ENCODE results near the gene SMIM1. TPM values are rescaled to one million over a fixed set of nuclear protein-coding genes. Genes with fewer than 3 reads are reported as not detected.

The SMIM1 gene
- total and polyA plus RNA-seq, 9 of the 15 experiments (the other 6 are each of a cell fraction or from before 2014, with no cell fraction given), result 2.3 to 125 (median 24.3) TPM

GRCh38 chr1:3772027-3772714 lies 378 bp upstream of the SMIM1 start (continued):
- 0 out of 6 replicates have a peak, but pooled peaks of 1 of the 3 experiments have one; percentile 47 for TF ChIP-seq ZBTB11 (CRISPR knock-in tag; IDR thresholded peaks at IDR 0.05)
- peak; percentile 50; the same call in 1 of the 2 replicates for TF ChIP-seq EGR1 (conservative IDR thresholded peaks at IDR 0.05)
- TF ChIP-seq MYC (IDR thresholded peaks at IDR 0.05; ENCODE audit: low read depth, low read length), result peak; percentile 86
- no peak for TF ChIP-seq MYC (CRISPR knock-in tag; IDR thresholded peaks at IDR 0.05; ENCODE audit: borderline replicate concordance, low read depth)
- peak; percentile 30; the same call in 1 of the 2 replicates for TF ChIP-seq GABPA (tag; conservative IDR thresholded peaks at IDR 0.05; ENCODE audit: low read depth)
- no peak for TF ChIP-seq PYGO2 (tag; IDR thresholded peaks at IDR 0.05)
- no peak for TF ChIP-seq ZNF518B (CRISPR knock-in tag; IDR thresholded peaks at IDR 0.05)
- no peak for TF ChIP-seq ZNF780A (CRISPR knock-in tag; IDR thresholded peaks at IDR 0.05)
- TF ChIP-seq TBP (optimal IDR thresholded peaks at IDR 0.05; ENCODE audit: low read depth, low read length), result peak; percentile 55
- no peak for TF ChIP-seq MTA2 (IDR thresholded peaks at IDR 0.05; ENCODE audit: low read depth)
- no peak for TF ChIP-seq ZNF586 (CRISPR knock-in tag; conservative IDR thresholded peaks at IDR 0.05)
- peak; percentile 32 for TF ChIP-seq CBFA2T3 (IDR thresholded peaks at IDR 0.05)
- TF ChIP-seq UBTF (IDR thresholded peaks at IDR 0.05; ENCODE audit: borderline replicate concordance in 1 of 2, low read depth in 2 of 2, low read length in 2 of 2), result 0 out of 4 replicates have a peak, but pooled peaks have one; percentile 53 to 75
- peak; percentile 45; the same call in 1 of the 2 replicates for TF ChIP-seq ZBTB1 (CRISPR knock-in tag; IDR thresholded peaks at IDR 0.05; ENCODE audit: borderline replicate concordance, low read depth)
- no peak for TF ChIP-seq ZNF274 (IDR thresholded peaks at IDR 0.05; ENCODE audit: borderline replicate concordance, low read depth, low read length)
